ENCODE results near the gene S100A14.

- TF ChIP-seq CTCF (IDR thresholded peaks at IDR 0.05) = no peak
- TF ChIP-seq ARID4B (CRISPR knock-in tag; IDR thresholded peaks at IDR 0.05; ENCODE audit: borderline replicate concordance) = no peak
- no peak for TF ChIP-seq TEAD4 (CRISPR knock-in tag; IDR thresholded peaks at IDR 0.05)
- TF ChIP-seq ATF3 (CRISPR knock-in tag; conservative IDR thresholded peaks at IDR 0.05) = no peak
- no peak for TF ChIP-seq GABPB1 (CRISPR knock-in tag; IDR thresholded peaks at IDR 0.05)
- TF ChIP-seq IRF2 (CRISPR knock-in tag; IDR thresholded peaks at IDR 0.05; ENCODE audit: borderline replicate concordance, low read depth) = no peak
Observed at GRCh38 chr1:153614906-153615305, 1.2 kb downstream of the S100A14 start.

Data from WTC11 (cell line).